Ishikawa (cell line): ENCODE results near the gene ASF1A.

Experiments used
- NFIC ChIP-seq: IDR thresholded peaks from 2 replicates; pipeline ENCODE4 v1.6.1; 2012
- TF ChIP-seq, protein P1 (sequence below): IDR thresholded peaks from 2 replicates; pipeline ENCODE4 v1.6.1; 2012

DNA sequence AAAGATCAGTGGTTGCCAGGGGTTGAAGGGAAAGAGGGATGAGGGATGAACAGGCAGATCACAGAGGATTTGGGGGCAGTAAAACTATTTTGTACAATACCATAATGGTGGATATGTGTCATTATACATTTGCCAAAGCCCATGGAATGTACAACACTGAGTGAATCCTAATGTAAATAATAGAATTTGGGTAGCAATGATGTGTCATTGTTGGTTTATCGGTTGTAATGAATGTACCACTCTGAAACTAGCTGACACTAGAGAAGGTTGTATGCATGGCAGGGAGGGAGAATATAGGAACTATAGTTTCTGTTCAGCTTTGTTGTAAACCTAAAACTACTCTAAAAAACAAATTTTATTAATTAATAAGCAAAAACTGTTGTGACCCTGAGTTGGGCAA, 17.8 kb upstream of the ASF1A start:
- TF ChIP-seq, protein P1, sequence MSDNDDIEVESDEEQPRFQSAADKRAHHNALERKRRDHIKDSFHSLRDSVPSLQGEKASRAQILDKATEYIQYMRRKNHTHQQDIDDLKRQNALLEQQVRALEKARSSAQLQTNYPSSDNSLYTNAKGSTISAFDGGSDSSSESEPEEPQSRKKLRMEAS: no peak
- TF ChIP-seq NFIC: no peak
